ENCODE measurements around the gene PTPRN2. TPM values are rescaled to one million over a fixed set of nuclear protein-coding genes. Genes with fewer than 3 reads are reported as not detected.

Gene PTPRN2
- total RNA-seq, 1 experiment from 2014 or later, result 2.1 TPM

DNA sequence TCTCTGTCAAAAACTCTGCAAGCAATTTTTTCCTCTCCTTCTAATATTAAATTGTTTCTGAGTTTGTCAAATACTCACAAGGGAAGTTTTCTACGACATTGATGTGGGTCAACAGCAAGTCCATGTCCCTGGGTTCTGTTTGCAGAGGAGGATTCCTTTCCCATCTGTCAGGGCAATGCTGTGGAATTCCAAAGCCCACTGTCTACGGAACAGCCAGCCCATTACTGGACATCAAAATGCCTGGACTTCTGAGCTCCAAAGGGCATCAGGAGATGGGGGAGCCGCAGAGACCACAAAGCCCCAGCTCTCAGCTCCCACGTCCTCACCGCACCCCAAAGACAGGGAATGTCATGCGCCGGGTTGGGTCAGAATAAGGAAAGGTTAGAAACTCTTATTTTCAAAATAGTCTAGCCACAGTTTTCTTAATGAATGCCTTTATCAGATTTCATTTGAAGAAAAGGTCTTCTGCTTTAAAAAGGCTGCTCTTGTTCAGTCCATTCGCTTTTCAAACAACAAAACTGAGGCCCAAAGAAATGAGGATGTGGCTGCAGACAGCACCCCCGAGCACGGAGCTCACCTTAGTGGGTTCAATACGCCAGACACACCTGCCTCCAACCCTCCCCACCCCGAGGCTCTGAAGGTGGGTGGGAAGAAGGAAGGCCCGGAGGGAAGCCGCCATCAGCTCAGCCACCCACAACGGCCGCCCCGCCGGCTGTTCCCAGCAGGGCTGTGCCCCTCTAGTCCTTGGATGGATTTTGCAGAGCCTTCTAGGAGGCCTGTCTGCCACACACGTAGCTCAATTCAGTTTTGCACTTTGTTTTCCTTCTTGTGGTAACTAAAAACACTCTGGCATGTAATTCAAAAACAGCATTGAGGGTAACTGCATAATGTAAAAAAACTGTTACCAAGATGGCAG lies 44.7 kb downstream of the PTPRN2 start:
- H3K27ac ChIP-seq (ENCODE audit: low read depth, low read length), result no peak overlapping the region
- no peak for ATAC-seq

More for the DNA sequence above, 44.7 kb downstream of the PTPRN2 start:
- TF ChIP-seq EGR1 (IDR thresholded peaks at IDR 0.05; ENCODE audit: low read depth) (no peak), EZH2phosphoT487 (IDR thresholded peaks at IDR 0.05; ENCODE audit: borderline replicate concordance) (no peak), ZFX (IDR thresholded peaks at IDR 0.05) (no peak), ZNF274 (IDR thresholded peaks at IDR 0.05; ENCODE audit: low read depth, low read length) (no peak), FOSL1 (IDR thresholded peaks at IDR 0.05; ENCODE audit: low read depth) (no peak), TCF7L2 (IDR thresholded peaks at IDR 0.05; ENCODE audit: borderline replicate concordance, extremely low read depth, insufficient read depth, insufficient read length) (no peak), CTCF (IDR thresholded peaks at IDR 0.05 in 2 of 3, conservative IDR thresholded peaks at IDR 0.05 in 1 of 3; ENCODE audit: borderline replicate concordance in 1 of 3, insufficient read depth in 1 of 3, low read depth in 2 of 3, low read length in 2 of 3) (no peak), YY1 (IDR thresholded peaks at IDR 0.05; ENCODE audit: extremely low read depth, insufficient replicate concordance, low read depth, low read length) (no peak), POLR2A (IDR thresholded peaks at IDR 0.05; ENCODE audit: borderline replicate concordance, extremely low read depth, insufficient read depth, insufficient read length) (no peak), RAD21 (IDR thresholded peaks at IDR 0.05; ENCODE audit: low read depth) (no peak), SRF (IDR thresholded peaks at IDR 0.05; ENCODE audit: low read depth) (no peak), MAX (IDR thresholded peaks at IDR 0.05) (no peak), ATF3 (IDR thresholded peaks at IDR 0.05) (no peak), SIN3A (IDR thresholded peaks at IDR 0.05; ENCODE audit: low read depth) (no peak), EZH2 (IDR thresholded peaks at IDR 0.05) (no peak)
- TF ChIP-seq, protein P1, sequence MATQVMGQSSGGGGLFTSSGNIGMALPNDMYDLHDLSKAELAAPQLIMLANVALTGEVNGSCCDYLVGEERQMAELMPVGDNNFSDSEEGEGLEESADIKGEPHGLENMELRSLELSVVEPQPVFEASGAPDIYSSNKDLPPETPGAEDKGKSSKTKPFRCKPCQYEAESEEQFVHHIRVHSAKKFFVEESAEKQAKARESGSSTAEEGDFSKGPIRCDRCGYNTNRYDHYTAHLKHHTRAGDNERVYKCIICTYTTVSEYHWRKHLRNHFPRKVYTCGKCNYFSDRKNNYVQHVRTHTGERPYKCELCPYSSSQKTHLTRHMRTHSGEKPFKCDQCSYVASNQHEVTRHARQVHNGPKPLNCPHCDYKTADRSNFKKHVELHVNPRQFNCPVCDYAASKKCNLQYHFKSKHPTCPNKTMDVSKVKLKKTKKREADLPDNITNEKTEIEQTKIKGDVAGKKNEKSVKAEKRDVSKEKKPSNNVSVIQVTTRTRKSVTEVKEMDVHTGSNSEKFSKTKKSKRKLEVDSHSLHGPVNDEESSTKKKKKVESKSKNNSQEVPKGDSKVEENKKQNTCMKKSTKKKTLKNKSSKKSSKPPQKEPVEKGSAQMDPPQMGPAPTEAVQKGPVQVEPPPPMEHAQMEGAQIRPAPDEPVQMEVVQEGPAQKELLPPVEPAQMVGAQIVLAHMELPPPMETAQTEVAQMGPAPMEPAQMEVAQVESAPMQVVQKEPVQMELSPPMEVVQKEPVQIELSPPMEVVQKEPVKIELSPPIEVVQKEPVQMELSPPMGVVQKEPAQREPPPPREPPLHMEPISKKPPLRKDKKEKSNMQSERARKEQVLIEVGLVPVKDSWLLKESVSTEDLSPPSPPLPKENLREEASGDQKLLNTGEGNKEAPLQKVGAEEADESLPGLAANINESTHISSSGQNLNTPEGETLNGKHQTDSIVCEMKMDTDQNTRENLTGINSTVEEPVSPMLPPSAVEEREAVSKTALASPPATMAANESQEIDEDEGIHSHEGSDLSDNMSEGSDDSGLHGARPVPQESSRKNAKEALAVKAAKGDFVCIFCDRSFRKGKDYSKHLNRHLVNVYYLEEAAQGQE (IDR thresholded peaks at IDR 0.05; ENCODE audit: low read depth), result no peak
- TF ChIP-seq, protein P2, sequence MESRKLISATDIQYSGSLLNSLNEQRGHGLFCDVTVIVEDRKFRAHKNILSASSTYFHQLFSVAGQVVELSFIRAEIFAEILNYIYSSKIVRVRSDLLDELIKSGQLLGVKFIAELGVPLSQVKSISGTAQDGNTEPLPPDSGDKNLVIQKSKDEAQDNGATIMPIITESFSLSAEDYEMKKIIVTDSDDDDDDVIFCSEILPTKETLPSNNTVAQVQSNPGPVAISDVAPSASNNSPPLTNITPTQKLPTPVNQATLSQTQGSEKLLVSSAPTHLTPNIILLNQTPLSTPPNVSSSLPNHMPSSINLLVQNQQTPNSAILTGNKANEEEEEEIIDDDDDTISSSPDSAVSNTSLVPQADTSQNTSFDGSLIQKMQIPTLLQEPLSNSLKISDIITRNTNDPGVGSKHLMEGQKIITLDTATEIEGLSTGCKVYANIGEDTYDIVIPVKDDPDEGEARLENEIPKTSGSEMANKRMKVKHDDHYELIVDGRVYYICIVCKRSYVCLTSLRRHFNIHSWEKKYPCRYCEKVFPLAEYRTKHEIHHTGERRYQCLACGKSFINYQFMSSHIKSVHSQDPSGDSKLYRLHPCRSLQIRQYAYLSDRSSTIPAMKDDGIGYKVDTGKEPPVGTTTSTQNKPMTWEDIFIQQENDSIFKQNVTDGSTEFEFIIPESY (IDR thresholded peaks at IDR 0.05; ENCODE audit: extremely low read depth, insufficient replicate concordance, low read length), result no peak
- Histone ChIP-seq H3K9me2 (ENCODE audit: insufficient read depth) (no peaks in the 10 kb centered on the region), H3K9me3 (ENCODE audit: control insufficient read depth in 1 of 2, insufficient read depth in 1 of 2, low read depth in 1 of 2, low read length in 2 of 2) (no peaks in the 10 kb centered on the region), H3K4me1 (ENCODE audit: control insufficient read depth in 1 of 2, insufficient read depth in 2 of 2, low read length in 2 of 2) (no peaks in the 10 kb centered on the region), H3K27me3 (ENCODE audit: insufficient read depth, low read length) (no peaks in the 10 kb centered on the region), H3K9ac (ENCODE audit: low read length) (no peak overlapping the region), H2AFZ (ENCODE audit: low read depth, low read length, poor library complexity, severe bottlenecking) (no peak overlapping the region), H3K4me3 (replicated peaks in 1 of 2; ENCODE audit: low read depth in 1 of 2, low read length in 2 of 2) (no peak overlapping the region), H3K36me3 (ENCODE audit: control insufficient read depth in 1 of 2, insufficient read depth in 2 of 2, low read length in 2 of 2) (no peaks in the 10 kb centered on the region), H4K20me1 (ENCODE audit: insufficient read depth) (no peaks in the 10 kb centered on the region), H3K4me2 (ENCODE audit: low read length) (no peak overlapping the region), H3K79me2 (ENCODE audit: insufficient read depth, low read length) (no peaks in the 10 kb centered on the region)
- BruUV-seq (replicated peaks), result no TSS peak
- CTCF ChIA-PET, result no interaction called here
- POLR2A ChIA-PET, result no interaction called here
- intact Hi-C loops (cut with micrococcal nuclease), result no loop called here
- DNase-seq (ENCODE audit: low read depth, low spot score), result no peak
- RAD21 ChIA-PET (ENCODE audit: low non-redundant PET in 1 of 2, low total read pairs in 2 of 2, uncharacterized antibody in 2 of 2, unreplicated experiment in 2 of 2), result no interaction called here
